Measurements from ENCODE around the gene TGM1.

TGM1 gene

DNA sequence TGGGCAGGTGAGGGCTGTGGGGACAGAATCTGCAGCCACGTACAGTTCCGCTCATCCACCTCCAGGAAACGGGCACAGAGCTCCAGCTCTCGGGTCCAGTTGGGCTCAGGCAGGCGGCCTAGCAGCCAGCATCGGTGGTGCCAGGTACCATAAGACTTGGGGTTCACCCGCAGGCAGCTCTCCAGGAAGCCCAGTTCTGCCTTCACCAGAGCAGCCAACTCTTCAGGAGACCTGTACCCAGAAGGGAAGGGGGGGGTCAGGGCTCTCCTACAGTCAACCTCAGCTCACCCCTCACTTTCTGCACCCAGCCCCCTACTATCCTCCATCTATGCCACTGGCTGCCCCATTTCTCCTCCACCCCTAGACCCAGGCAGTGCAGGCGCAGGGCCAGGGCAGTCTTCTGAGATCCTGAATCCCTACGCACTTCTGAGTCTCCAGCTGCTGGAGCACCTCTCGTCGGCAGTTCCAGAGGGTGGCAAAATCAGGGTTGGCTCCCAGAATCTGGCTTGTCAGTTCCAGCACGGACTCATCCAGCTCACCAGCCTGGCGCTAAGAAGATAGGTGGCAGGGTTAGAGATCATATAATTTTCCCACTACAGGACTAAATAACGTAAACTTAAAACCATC lies 7.0 kb upstream of the TGM1 start:
- no peak for DNase-seq

DNA sequence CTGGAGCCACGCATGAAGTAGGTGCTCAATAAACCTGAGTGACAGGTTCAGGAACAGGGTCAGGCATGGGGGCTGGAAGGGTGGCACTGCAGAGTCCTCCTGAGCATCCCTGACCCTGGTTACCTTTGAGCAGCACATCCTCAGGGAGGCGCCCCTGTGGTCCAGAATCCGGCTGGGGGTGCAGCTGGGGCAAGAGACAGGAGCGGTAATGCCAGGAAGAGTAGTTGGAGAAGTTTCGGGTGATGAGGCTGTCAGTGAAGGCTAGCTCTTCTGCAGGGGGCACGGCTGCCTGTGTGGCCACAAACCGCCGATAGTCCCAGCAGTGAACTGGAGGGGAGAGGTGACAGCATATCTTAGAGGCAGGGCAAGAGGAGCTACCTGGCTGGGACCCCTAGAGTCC lies 6.4 kb upstream of the TGM1 start:
- DNase-seq = no peak

DNA sequence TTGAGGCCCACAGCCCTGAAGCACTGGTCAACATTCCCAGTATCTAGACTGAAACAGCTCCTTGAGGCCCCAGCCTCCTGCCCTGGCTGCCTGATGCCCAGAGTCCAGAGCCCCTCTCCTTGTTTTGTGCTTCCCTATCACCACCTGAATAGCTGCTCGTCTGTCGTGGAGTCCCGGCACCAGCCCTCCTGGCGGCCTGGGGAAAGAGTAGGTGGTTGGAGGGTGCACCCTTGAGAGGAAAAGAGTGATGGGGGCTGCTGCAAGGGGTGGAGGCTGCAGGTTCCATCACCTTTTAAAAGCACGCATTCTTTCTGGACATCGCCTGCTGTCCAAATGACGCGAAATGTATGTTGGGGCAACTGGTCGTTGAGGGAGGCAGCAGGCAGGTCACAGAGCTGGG lies 5.2 kb upstream of the TGM1 start:
- no peak for DNase-seq

DNA sequence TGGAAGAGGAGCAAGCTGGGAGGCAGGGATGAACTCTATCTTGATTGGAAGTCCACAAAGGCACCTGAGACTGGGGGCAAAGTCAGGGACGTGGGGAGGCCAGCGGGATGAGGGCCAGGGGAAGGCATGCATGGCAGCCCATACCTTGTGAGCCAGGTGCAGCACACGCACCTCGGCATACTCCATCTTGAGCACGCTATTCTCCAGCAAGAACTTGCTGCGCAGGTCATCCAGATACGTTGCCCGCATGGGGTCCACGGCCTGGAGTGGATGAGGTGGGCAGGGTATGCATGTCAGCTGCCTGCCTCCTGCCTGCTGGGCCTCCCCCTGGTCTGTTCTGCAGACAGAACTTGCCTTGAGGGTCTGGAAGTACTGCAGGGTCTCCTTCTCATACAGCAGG lies 4.5 kb upstream of the TGM1 start:
- no peak for DNase-seq

DNA sequence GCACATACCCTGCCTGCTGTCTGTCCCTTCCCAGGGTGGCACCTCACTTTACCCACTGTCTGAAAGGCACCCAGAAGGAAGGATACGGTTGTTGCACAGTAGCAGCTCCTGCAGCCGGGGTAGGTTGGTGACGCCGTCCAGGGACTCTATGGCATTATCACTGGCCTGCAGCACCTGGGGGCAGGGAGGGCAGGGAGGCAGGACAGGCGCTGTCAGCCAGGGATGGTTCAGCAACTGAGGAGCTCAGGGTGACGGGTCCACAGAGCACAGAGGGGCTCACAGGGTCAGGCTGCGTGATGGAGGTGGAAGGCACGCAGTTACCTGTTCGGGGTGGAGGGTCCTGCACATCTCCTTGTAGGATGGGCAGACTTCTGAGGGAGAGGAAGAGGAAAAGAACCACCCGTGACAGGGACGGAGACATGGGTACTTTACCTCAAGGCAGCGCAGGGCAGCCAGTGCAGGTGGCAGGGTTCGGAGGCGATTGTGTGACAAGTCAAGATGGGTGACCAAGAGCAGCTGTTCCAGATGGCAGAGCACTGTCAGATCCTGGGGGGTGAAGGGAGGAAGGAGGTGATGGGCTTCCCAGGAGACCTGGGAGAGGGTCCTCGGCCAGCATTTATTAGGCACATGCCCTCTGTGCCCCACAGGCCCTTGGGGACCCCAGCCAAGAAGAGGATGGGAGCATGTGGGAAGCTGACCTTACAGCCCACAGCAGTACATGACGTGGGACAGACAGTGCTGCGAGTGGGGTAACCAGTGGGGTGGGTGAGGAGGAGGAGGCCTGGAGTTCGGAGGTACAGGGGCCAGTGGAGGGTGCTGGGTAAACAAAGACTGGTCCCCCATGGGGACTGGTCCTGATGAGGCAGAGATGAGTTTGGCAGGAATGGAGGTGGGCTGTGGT lies 3.6 kb upstream of the TGM1 start:
- no peak for DNase-seq

DNA sequence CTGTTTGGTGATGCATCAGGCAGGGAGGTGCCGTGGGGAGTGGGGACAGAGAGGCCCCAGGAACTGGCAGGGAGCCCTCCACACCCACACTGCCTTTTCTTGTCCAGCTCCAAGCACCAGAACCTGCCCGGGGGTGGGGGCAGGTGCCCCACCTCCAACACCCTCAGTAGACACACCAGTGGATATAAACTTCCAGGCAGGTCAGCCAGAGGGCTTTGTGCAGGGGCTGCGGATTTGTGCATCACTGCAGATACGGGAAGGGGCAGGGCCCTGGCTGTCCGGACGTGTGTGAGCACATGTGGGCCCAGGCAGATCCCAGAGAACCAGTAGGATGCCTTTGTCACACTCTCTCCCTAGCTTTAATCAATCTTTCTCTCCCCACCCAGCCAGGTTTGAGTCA lies 1.3 kb upstream of the TGM1 start:
- no peak for DNase-seq

DNA sequence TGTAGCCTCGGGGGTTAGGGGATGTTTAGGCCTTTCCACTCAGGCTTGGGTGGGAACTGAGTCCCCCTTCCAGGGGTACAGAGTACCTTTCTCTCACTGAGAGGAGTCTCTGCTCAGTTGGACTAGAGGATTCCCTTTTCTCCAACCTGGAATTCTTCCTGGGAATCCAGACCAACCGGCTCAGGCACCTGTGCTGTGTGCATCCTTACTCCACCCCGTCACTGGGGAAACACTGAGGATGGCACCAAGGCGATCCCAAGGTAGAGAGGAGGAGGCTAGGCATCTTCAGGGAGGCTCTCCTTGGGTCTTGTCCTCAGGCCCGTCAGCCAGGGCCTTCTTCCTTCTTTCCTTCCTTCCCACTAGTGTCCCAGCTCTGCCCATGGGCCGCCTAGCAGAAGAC lies 871 bp upstream of the TGM1 start:
- DNase-seq = no peak

DNA sequence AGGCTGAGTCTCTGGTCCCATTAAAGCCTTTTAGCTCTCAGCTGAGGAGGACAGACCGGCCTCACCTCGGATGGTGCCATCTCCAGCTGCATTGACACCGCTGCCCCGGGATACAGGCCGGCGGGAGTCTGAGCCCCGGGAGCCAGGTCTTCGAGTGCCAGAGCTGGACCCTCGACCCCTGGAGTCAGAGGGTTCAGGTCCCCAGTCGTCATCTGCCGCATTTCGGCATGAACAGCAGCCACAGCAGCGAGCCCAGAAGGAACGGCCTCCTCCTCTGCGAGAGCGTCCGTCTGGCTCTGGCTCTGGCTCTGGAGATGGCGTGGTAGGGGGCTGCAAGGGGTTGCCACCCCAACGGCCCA lies 1.0 kb downstream of the TGM1 start:
- DNase-seq = no peak

DNA sequence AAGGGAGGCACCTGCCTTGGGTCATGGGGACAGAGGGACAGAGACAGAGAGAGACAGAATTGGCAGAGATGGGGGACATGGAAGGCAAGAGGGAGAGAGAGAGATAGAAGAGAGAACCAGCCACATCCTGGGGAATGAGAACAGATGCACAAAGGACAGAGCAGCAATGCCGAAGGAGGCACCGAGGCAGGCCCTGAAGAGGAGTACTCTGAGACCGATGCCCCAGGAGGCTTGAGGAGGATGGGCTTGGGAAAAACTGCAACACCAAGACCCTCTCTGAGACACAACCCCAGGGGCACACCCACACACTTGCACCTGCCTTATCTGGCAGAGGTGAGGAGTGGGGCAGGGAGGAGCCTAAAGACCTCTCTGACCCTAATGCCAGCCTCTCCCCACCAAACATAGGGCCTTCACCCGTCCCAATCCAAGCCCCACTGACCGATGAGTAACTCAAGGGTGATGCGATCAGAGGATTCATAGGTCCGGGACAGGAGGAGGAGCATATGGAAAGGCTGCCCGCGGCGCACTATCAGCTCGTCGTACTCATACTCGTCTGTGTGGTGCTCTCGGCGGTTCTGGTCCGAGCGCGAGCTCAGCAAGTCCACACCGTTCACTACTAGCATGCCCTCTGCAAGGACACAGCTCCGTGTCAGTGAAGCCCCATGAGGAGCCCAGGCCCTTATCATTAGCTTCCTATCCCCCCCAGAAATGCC lies 1.6 kb downstream of the TGM1 start:
- no peak for DNase-seq

DNA sequence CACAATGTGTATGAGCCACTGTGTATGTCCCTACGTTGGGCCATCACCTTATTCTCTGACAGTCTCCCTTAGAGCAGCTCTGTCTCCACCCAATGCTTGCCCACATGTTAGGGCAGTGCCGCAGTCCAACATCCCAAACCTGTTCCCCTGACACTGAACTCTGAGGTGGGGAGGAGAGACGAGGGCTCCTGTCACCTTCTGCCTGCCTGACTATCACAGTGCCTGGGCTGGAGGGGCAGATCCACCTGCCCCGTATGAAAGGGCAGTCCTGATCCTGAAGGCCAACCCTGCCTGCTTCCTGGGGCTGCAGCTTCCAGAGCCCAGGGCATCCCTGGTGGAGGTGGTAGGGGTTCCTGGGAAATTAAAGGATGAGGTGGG lies 2.2 kb downstream of the TGM1 start:
- DNase-seq = no peak

DNA sequence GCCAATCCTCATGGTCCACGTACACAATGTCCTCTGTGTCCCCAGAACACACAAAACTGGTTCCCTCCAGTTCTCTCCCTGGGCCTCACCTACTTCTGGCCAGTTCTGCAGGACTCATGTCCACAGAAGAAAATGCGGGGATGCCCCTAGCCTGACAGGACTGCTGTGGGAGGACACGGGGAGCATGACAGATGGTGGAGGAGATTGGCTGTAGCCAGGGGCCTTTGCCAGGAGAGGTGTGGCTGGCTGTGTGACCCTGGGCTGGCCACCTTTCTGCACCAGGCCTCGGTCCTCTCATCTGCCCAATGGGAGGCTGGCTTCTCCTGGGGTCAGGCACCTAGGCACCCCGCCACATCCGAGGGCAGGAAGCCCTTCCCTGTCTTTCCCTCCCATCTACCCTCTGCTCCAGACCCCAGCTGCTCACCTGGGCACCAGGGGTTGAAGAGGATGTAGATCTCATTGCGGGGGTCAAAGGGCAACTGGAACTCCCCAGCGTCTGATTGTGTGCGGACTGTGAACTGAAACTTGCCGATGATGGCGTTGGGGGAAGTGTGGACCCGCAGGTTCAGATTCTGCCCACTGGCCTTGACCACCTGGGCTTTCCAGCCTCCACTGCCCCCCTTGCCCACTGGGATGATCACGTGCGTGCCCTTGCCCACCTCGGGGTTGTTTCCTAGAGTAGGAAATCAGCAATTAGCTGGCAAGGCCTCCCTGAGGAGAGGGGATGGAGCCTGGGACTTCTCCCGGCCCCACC lies 2.8 kb downstream of the TGM1 start:
- DNase-seq = no peak

DNA sequence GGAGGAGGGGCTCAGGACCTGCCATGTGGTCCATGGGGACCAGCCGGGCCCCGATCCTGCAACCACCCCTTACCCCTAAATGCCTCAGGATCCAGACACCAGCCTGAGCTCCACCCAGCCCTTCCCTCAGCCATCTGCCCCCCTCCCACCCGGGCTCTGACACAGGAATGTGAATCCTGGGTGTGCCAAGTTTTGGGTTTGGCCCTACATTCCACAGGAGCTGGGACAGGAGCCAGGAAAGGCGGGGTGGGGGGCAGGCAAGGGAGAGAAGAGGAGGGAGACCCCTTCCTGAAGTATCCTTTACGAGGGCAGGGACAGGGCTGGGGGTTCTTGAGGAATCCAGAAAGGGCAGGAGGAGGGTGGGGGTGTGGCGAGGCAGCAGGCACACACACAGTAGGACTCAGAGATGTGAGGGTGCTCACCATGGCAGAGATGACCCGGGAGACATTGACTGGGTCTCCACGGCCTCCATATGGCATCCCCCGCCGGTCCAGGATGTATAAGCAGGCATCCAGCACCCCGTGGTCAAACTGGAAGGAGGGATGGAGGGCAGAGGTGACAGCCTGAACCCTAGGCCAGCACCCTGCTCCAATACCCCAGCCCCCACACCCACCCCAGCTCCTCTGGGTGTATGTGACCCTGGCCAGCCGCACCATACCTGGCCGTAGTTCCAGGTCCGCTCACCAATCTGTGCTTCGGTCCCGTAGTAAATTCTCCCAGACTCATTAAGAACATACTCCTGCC lies 3.5 kb downstream of the TGM1 start:
- DNase-seq = no peak

DNA sequence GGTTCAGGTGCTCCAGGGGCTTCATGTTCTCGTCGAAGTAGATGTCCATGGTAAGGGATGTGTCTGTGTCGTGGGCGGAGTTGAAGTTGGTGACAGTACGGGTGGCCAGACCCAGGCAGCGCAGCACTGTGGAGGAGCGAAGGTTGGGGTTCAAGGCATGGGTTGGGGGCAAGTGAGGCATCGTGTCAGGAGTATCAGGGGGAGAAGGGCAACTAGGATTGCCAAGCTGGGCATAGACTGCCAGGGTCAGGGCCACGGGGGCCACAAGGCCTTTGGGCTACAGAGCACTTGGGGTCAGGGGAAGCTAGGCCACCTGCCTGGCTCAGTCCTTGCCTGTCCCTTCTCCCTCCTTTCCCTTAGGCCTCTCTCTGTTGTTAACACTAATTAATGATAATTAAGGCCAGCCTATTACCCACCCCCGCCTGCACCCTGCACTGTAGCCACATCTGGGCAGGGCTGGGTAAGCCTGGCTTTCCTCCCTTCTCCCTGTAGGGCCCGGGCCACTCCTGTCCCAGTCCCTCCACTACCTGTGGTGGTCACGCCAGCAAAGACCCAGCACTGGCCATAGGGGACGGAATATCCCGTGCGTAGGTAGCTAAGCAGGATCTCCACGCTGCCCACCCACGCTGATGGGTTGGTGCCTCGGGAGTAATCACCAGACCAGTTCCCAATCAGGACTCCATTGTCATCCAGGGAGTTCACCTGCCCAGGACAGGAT lies 4.3 kb downstream of the TGM1 start:
- no peak for DNase-seq

DNA sequence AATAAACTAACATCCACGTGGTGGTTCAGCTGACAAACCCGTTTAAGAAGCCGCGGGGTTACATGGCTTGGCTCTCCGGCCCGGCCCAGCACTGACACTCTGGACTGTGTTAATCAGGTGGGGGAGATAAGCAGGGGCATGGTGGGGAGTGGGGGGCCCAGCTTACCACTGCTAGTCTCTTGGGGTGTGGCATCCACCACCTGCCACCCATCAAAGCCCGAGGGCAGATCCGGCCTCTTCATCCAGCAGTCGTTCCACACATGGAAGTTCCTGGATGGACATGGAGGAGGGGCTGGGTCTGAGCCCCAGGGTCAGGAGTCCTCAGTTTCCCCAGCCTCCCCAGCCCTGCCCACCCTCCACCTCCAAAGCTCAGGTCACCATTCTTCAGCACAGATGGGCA lies 4.9 kb downstream of the TGM1 start:
- DNase-seq = no peak

DNA sequence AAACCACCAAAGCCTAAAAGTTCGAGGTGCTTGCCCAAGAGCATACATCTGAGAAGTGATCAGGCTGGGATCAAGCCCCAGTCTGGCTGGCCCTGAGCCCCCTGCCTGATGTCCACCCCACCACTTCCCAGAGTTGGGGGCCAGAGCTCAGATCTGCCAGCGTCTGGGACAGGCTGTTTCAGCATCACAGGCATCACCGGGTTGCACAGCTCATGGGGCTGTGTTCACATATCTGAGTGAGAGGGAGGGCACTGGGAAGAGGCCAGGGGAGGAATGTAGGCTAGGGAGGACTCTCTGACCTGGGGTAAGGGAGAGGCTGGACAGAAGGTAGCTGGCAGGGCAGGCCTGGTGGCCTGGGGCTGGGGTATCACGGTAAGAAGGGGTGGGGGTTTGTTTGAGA lies 6.0 kb downstream of the TGM1 start:
- no peak for DNase-seq

DNA sequence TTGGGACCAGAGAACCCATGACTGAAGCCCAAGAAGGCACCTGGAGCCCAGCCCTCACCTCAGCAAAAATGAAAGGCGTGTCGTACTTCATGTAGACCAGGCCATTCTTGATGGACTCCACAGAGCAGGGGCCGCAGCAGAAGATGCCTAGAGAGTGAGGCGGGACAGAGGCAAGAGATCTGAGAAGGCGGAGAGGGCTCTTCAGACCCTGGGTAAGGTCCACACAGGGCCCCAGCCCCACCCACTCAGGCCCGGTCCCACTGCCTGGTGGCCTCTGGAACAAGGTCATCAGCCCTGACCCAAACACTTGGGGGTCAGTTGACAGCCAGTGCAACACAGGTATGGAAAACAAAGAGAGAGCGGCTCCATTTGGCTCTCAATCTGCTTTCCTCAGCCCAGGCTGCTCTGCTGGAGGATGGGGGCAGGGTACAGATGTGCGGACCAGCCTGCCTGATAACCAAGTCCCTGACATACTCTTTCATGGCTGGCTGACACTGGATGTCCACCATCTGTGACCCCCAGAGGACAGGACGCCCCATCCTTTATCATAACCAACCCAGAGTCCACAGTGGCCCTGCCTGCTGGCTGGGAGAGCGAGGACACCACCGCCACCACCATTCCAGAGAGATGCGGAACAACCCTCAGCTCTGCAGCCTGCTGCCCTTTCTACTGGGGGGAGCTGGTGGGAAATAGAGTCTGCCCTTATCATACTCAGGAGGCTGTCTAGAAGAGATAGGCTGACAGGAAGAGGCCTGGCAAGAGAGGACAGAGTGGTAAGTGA lies 6.9 kb downstream of the TGM1 start:
- DNase-seq = no peak

DNA sequence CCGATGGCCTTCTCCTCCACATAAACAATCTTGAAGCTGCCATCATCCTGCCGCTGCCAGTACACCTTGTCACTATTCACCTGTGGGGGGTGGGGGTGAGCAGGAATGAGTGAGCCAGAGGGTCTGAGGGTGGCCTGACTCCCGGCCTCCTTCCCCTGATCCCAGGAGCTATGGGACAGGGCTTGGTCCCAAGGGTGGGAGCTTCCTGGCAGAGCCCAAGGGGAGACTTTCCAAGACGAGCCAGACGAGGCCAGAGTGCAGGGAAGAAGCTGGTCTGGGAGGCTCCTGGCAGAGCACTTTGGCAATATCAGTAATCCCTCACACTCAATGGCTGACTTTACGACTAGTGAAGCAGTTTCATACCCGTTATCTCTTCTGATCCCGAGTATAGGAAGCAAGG lies 7.5 kb downstream of the TGM1 start:
- DNase-seq = no peak

DNA sequence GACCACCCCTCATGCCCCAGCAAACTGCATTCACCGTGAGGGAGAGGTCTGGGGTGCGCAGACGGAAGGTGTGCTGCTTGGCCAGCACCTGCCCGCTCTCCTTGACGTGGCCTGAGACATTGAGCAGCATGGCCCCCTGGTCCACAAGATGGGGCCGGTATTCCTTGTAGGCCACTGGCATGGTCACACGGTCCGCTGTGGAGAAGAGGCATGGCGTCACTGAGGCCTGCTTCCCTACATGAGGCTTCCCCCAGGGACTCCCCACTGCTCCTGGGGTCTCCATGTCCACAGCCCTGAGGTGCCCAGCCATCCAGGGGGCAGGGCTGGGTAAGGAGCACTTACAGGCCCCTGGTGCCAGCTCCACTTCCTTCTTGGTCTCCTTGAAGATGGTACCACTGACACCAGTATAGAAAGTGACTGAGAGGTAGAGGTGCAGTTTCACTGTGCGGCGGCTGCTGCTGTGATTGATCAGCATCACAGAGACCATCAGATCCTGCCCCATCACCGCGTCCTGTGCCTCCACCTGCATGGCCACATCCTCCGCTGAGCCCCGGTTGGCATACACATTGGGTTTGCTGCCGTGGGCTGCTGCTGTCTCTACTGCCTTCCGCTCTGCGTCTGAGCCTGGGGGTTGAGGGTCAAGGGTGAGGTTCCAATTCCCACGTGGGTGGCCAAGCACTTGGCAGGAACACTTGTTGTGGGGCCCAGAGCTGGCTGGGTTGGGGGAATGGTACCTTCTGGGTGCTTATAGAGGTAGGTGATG lies 8.2 kb downstream of the TGM1 start:
- DNase-seq = no peak

DNA sequence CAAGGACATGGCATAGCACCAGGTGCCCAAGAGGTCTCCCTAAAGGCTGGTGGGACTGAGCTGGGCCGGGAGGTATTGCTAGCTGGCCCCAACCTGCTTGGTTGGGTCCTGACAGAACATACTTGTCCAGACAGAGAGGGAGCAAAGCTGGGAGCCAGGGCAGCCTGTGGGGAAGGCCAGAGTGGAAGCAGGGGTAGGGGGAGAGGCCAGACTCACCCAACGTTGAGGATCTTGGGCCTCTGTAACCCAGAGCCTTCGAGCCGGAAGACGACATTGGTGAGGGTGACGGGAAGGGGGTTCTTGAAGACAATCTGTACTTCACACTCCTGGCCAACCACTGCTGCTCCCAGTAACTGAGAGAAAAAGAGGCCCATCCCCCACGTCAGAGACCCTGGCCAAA lies 9.0 kb downstream of the TGM1 start:
- DNase-seq = no peak
